Measurements from ENCODE around the gene NEK2. TPM values are rescaled to one million over a fixed set of nuclear protein-coding genes. Genes with fewer than 3 reads are reported as not detected.
"Not testable (repeated sequence)": the region's sequence is repeated elsewhere in the genome, so short reads cannot be mapped to it uniquely, and the experiment has no call there.

Gene NEK2
- polyA plus RNA-seq, 1 donor, result 25.4 TPM

DNA sequence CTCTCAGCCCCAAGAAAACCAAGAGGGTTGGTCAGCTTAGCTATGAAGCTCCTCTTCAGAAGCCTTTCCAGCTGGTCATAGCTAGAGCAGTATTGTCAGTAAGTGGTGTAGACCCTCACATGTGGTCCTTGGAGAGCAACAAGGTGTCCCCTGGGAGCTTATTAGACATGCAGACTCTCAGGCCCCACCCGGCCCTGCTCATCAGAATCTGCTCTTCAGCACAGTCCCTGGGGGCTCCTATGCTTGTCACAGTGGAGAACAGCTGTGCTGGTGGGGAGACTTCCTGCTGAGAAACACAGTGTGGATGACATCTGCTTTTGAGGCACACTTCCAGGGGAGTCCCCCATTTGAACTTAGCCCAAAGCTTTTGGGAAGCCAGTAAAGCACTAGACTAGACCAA is 21.9 kb upstream of the NEK2 start:
- no peak for DNase-seq

GRCh38 chr1:211695135-211695816 is 19.9 kb upstream of the NEK2 start:
- no peak for DNase-seq

- not testable (repeated sequence) for DNase-seq
Measured at GRCh38 chr1:211693911-211694310, 18.5 kb upstream of the NEK2 start.

GRCh38 chr1:211688421-211688820 is 13.0 kb upstream of the NEK2 start:
- DNase-seq, result no peak

DNA sequence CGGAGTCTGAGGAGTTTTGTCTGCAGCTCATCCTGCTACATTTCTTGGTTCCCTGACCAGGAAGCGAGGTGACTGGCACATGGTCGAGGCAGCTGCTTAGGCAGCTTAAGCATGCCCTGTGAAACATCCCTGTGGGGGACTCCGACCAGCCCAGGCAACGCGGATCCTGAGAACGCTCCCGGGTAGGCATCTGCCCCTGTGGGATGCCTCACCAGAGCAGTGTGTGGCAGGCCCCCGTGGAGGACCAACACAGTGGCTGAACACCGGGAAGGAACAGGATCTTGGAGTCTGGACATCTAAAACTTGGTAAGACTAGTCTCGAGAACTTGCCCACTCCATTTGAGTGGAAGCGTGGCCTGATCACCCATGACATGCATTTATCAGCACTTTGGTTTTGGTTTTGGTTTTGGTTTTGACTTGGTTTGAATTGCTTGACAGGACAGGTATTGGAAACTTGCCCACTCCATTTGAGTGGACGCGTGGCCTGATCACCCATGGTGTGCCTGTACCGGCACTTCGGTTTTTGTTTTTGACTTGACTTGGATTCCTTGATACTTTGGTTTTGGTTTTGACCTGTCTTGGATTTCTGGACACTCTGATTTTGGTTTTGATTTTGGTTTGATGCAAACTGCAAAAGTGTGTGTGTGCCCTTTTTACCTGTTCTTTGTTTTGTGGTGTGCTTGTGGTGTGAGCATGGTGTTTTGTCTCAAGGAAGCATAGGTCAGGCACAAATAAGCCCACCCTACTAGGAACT is 12.2 kb upstream of the NEK2 start:
- no peak for DNase-seq

DNA sequence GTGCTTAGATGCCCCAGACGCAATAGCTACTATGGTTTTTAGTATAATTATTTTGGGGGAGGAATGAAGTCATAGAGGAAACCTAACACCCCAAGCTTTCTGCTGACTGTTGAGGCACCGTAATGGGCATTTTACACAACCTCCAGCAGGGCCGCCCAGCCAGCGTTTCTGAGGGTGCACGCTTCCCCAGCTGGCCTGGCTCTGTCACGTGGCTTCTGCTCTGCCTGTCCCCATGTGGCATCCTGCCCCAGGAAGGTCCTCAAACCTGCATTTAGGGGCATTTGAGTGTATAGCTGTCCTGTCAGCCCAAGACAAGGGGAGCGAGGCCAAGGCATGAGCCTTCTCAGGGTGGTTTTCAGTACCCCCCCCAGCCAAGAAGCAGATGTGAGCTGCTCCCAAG is 10.4 kb upstream of the NEK2 start:
- no peak for DNase-seq

DNA sequence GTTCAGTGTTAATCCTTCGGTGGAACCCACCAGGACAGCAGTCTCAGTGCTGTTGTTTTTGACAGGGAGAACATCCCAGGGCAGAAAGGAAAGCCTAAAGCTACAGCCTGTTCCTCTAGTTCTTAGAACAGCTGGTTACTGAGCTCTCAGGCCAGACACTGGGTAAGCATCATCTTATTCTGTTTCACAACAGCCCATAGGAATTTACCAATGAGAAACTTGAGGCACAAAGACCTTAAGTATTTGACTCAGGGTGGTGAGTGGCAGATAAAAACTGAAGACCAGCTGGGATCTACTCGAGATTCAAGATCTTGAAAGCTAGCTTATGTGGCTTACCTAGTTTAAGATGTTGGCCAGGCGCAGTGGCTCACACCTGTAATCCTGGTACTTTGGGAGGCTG is 9.4 kb upstream of the NEK2 start:
- DNase-seq, result no peak

DNA sequence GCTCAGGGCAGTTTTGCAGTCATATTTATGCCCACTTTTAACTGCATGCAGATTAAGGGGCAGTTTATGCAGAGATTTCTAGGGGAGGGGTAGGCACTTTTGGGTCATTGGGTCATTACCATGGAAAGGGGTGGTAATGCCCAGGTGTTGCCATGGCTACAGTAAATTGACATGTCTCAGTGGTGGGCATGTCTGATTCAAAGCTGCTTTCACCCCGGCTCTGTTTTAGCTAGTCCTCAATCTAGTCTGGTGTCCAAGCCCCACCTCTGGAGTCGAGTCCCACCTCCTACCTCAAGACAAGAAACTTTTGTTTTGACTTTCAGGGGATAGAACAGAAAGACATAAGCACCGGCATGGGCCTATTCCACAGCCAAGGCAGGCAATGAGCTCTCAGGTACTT is 8.9 kb upstream of the NEK2 start:
- DNase-seq, result no peak

GRCh38 chr1:211683396-211684297 is 8.2 kb upstream of the NEK2 start:
- no peak for DNase-seq

DNA sequence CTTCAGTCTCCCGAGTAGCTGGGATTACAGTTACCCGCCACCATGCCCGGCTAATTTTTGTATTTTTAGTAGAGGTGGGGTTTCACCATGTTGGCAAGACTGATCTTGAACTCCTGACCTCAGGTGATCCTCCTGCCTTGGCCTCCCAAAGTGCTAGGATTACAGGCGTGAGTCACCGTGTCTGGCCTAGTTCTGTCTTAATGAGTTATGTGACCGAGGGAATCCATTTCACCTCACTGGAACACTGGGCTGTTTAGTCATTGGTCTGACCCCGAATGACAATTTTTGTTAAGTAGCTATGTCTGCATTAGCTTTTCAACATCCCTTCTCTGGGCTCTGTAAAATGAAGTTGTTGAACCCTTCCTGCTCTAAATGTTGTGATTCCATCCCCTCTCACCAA is 6.8 kb upstream of the NEK2 start:
- not testable (repeated sequence) for DNase-seq

GRCh38 chr1:211680752-211681327 is 5.4 kb upstream of the NEK2 start:
- peak; percentile 81 for DNase-seq

DNA sequence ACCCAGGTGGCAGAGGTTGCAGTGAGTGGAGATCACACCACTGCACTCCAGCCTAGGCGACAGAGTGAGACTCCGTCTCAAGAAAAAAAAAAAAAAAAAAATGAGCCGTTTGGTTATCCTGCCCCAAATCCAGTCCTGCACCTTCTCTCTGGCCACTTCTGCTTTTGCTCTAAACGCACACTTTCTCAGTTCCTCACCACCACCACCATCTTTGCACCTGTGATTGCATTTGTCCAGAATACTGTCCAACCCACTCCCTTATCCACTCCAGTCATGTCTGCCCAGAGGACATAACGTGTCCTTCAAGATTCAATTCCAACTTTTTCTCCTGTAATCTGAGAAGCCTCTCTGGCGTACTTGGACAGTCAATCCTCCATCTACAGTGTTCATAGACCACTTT is 2.2 kb upstream of the NEK2 start:
- DNase-seq, result no peak

- DNase-seq, result no peak
Measured at GRCh38 chr1:211676761-211677160, 1.3 kb upstream of the NEK2 start.

DNA sequence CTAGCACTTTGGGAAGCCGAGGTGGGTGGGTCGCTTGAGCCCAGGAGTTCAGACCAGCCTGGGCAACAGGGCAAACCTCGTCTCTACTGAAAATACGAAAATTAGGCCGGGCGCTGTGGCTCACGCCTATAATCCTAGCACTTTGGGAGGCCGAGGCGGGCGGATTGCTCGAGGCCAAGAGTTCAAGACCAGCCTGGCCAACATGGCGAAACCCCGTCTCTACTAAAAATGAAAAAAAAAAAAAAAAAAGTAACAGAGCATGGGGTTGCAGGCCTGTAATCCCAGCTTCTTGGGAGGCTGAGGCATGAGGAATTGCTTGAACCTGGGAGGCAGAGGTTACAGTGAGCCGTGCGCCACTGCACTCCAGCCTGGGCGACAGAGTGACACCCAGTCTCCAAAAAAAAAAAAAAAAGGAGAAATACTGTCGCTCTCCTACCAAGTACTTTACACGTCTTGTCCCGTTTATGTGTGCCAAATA is 724 bp upstream of the NEK2 start:
- DNase-seq, result no peak

GRCh38 chr1:211667065-211667617 is 8.3 kb downstream of the NEK2 start:
- DNase-seq, result no peak

- no peak for DNase-seq
Measured at GRCh38 chr1:211660718-211661222, 14.7 kb downstream of the NEK2 start.

- DNase-seq, result no peak
Measured at GRCh38 chr1:211656728-211657127, 18.7 kb downstream of the NEK2 start.

DNA sequence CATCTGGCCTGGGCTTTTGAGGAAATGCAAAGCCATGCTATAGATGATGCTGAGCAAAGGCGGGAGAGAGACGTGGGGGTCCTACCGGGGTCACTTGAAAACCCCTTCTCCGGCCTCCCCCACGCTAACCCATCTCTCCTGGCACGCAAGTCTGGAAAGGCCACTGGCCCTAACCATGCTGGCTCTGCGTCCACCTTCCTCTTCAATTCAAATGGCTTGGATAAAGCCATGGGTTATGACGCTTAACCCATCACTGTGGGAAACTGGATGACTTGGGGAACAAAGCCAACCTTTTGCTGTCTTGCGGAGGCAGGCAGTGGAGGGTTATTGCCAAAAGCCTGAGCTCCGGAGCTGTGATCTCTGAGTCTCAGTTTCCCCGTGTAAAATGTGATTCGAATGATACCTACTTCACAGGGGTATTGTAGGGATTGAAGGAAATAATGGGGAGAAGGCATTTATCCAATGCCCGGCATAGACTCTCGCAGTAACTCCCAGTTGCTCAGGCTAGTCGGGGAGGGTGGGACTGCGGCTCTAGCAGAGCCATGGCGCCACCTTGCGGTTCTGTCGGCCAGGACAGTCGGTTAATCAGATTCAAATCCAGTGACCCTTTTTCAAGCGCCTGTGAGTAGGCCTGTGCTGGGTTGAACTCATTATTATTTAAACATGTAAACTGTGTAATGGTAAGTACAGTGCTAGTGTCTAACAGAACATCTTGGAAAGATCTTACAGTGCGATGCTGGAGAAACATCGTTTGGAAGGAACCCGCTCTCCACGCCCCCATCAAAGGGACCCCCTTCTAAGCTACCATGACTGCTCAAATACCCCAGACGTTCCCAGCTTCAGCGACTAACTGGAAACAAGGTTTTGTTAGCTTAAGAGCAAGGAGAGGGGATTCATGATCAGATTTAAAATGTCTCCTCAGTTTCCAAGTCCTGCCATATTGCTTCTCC is 20.3 kb downstream of the NEK2 start:
- DNase-seq, result peak; percentile 81

GRCh38 chr1:211653959-211654496 is 21.4 kb downstream of the NEK2 start:
- no peak for DNase-seq

DNA sequence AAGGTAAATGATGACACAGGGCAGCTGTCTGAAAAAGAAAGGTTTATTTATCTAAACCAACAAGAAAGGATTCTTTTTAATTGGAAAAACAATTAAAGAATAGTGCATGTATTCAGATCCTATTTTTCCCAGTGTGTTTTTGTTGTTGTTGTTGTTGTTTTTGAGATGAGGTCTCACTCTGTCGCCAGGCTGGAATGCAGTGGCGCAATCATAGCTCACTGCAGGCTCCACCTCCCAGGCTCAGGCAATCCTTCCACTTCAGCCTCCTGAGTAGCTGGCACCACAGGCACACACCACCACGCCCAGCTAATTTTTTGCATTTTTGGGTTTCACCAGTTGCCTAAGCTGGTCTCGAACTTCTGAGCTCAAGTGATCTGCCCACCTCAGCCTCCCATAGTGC is 22.1 kb downstream of the NEK2 start:
- no peak for DNase-seq

Measured in left kidney (tissue), 2 donors.